ENCODE results near the gene HCRTR1.

HCRTR1 gene

DNA sequence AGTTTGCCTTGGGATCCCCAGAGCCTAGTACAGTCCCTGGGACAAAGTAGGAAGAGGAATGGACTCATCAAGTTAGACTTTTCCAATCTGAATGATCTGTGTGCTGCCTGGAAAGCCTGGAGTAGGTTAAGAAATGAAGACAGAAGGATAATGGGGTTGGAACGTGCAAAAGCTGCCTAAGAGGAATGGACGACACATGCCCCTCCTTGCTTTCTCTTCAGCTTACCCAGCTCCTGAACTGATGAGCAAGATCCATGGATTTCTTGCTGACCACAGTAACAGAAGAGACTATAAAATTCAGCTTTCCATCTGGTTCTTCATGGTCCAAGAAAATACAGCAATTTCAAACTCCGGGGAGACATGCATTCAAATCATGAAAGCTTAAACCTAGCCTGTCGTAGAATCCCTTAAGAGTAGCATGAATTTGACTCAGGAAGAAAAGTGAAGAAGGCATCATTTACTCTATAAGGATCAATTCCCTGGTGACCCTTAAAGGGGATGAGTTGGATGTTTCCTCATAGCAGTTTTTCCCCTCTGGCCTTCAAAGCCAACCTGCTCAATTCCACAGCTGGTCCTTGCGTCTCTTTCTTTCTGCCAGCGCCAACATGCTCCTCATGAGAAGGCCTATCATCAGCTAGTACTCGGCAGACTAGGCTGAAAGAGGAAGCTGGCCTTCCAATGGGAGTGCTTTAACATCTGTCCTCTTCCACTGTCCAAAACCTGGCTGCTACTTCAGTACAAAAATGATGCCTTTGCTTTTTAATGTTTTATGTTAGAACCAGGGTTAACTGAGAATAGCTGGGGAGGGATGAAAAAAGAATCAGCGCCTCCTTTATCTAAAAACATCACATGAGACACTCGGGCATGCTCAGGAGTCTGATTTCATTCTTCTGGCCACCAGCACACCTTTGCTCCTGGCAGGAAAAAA, 32.9 kb downstream of the HCRTR1 start:
- no peak for DNase-seq (ENCODE audit: low spot score)

DNA sequence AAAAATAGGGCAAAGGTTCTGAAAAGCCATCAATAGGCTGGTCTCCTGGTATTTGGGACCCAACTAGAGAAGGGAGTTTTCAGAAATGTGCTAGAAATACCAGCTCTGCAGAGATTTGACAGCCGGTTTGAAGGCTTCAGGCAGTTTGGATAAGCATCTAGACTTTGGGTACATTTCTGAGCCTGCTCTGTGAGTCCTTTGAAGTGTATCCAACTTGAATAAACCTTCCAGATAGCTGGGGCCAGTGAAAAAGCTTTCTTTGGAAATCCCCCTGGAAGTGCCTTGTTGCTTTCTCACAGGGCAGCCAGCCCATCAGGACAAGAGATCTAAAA, 33.6 kb downstream of the HCRTR1 start:
- DNase-seq (ENCODE audit: low spot score): no peak

DNA sequence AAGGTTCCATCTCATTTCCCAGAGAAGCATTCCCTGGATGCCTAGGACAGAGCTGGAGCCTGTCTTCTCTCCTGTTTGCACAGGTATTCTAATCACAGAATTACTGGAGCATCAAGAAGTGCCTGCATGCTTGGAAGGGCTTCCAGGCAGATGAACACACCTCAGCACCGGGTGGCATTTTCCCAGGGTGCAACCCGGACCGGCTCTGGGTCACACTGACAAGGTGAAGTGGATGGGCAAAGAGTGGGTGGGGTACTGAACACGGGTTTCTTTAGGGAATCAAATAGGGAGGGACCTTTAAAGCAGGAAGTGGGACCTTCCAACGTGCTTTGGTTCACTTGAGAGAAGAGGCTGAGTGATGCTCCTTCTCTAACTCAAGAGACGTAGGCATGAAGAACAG, 34.3 kb downstream of the HCRTR1 start:
- DNase-seq (ENCODE audit: low spot score): no peak

DNA sequence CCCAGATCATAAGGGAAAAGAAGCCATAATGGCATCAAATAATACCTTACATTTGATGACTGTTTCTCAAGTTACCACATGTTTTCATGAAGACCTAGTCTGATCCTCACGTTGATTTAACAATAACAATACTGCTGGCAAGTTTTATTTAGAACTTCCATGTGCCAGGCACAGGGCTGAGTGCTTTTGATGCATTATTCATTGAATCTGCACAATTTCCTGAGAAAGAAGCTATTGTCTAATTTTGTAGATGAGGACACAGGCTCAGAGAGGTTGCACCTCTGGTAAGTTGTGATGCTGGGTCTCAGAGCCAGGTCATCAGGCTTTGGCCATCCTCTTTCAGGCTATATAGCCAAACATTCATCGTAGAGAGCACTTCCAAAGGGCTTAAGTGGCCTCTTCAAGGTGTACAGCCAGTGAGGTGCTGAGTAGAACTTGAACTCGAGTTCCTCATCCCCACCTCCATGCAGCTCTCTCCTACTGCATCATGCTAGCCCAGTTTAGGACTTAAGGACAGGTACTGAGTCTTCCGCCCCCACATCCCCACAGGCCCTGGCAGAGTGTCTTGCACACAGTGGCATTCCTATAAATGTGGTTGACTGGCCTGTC, 35.5 kb downstream of the HCRTR1 start:
- DNase-seq (ENCODE audit: low spot score): no peak

DNA sequence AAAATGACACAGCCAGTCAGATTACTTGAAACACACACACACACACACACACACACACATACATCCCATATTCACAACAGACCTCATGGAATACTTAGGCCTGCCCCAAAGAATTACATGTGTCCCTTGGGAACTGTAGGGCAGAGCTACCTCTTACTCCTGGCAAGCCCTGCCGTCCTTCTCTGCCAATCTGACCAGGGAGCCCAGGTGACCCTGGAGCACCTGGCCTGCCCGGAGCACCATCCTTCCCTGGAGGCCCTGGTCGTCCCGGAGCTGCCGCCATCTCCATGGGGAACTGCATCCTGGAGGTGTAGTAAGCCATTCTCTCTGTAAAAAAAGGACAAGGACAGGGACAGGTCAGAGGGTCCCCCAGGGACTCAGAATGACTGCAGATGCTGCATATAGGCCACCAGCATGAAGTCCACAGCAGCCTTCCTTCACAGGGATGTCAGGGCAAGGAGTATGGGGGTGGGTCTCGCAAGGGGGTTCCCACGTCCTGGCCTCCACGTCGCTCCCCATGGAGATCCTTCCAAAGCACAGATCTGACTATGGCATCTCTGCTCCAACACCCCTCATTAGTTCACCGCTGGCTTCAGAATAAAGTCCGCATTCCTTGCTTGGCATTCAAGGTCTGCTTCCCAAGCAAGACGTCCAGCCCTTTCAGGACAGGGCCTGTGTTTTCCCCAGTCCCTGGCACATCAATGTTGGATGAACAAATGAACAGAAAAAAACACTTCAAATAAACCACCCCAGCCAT, 36.4 kb downstream of the HCRTR1 start:
- no peak for DNase-seq (ENCODE audit: low spot score)

DNA sequence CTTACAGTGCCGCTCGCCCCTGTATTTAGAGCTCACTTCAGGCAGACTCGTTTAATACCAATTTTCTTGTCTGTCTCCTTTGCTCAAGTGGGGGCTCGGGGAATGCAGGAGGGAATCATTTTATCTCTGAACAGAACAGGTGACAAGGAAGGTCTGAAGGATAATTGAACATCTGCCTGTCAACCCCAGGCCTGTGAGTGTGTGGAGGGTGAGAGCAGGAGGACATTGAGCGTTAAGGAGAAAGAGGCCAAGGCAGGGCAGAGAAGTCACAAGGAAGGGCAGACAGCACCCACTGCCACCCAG, 36.9 kb downstream of the HCRTR1 start:
- no peak for DNase-seq (ENCODE audit: low spot score)

DNA sequence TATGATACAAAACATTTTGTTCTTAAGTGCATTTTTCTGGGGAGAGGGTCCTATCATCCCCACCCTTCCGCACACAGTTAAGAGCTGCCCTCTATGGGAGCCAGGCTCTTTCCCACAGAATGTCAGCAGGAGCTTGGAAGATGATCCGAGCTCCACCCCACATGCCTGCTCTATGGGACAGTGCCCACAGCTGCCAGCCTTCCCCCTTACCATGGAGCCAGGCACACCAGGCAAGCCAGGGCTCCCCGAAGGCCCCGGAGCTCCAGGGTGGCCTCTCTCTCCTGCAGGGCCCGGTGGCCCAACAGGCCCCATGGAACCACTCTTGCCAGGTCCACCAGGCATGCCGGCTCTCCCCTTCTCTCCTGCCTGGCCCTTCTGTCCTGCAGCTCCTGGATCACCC, 37.6 kb downstream of the HCRTR1 start:
- no peak for DNase-seq (ENCODE audit: low spot score)

DNA sequence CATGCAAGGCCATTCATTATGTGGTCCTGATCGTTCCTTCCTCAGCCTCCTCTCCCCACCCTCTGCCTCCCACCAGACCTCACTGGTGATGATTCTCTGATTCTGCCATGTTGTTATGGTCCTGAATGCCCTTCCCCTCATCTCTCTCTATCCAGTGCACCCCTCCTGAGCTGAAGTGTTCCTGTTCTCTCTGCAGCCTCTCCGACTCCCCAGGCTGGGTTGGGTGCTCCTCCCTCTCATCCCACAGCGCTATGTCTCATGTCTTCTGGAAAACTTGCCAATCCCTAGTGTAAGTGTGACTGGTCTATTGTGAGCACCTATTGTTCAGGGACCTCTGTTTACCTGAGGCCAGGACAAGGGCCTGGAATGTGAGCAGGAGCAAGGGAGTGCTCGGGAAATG, 38.3 kb downstream of the HCRTR1 start:
- DNase-seq (ENCODE audit: low spot score): no peak

DNA sequence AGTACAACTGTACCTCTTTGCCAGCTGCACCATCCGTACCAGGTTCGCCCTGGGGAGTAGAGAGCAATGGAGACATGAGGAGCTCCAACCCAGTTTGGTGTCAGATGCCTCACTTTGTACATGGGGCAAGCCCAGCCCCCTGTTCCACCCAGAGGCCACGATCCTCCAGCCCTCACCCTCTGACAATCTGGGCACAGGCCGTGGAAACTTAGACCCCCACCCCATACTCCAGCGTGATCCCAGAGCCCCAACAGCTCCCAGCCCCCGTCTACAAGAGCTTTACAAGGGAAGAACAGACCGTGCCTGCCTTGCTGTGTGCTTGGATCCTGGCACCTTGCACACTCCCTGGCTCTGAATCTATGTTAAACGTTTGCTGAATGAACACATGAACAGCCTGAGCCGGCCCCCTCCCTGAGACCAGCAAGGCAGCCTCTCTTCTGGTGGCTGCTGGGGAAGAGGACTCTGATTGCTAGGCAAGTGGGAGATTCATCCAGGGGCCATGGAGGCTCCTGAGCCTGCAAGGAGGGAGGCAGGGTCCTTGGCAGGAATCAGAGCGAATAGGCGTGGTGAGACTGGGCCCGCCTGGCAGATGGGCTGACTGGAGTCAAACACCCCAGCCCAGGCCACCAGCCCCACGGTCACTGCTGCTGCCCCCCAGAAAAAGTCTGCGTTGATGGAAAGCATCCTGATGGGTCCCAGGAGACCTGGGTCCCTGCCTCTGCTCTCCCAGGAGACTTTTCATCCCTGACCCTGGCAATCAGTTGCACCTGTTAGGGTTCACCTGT, 39.7 kb downstream of the HCRTR1 start:
- no peak for DNase-seq (ENCODE audit: low spot score)

DNA sequence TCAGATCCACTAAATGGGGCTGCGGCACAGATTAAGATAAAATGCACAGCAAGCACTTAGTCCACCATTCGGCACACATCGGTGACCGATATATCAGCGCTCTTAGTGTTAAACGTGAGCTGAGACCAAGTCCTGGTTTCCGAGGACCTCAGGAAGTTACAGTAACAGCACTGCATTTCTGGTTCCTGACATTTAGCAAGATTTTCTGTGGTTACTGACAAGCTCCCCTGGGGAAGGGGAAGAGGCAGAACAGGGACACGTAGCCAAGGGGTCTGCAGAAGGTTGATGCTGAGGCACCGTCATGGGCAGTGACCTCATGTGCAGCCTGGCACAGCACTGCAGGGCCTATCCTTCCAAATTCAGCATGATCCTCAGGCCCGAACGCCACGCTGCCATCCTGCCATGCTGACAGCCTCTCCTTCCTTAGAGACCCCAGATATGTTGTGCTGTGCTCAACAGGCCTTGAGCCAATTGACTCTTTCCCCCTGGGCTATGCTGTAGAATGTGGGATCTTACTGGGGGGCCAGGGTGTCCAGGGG, 40.6 kb downstream of the HCRTR1 start:
- DNase-seq (ENCODE audit: low spot score): no peak

DNA sequence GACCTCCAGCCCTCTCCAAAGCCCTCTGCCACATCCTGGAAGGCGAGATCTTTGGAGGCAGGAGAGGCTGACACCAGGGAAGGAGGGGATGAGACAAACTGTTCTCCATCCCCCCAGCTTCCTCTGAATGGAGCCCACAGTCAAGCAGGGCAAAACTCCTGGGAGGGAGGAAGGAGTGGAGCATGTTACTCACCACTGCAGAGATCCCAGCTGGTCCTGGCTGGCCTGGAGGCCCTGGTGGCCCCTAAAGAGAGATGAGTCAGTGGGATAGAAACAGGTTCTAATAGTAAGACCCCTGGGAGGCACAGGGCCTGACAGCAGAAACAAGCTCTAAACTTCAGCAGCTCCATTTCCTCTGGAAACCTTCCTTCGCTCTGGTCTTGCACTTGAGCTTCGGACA, 41.2 kb downstream of the HCRTR1 start:
- DNase-seq (ENCODE audit: low spot score): no peak

DNA sequence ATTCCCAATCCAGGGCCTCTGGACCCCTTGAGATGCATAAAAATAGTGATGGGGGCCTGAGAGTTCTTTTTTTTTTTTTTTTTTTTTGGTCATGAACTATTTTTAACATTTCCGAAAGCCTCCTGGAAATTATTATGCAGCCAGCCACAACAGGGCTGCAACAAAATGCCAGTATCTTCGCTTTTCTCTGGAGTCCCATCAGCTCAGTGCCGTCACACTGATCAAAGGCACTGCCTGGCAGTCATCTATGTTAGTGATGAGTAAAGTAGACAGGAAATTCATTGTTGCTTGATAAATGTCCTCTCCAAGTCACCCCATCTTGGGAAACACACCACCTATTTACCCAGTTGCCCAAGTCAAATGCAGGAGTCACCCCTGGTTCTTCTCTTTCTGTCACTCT, 42.4 kb downstream of the HCRTR1 start:
- no peak for DNase-seq (ENCODE audit: low spot score)

DNA sequence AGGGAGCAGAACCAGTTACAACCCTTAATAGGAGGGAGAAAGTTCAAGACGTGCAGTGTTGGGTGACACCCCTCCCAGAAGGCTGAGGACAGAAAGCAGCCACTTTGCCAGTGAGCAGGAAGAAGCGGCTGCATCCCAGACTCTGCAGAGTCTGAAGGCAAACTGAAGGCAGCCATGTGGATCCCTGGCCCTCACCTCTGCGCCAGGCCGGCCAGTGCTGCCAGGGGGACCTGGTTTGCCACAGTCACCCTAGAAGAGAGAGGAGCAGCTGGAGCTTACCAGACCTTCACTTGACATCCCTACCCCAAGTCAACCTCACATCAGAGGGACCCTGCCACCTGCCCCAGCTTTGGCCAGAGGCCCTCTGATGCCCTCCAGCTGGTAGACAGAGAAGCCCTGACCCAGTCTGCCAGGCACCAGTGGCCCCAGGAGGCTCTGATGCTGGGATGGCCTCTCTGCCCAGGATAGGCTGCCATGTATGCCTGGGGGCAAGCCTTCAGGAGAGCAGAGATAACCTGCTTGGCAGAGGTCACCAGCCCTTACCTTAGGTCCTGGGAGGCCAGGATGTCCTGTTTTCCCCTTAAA, 43.5 kb downstream of the HCRTR1 start:
- no peak for DNase-seq (ENCODE audit: low spot score)

DNA sequence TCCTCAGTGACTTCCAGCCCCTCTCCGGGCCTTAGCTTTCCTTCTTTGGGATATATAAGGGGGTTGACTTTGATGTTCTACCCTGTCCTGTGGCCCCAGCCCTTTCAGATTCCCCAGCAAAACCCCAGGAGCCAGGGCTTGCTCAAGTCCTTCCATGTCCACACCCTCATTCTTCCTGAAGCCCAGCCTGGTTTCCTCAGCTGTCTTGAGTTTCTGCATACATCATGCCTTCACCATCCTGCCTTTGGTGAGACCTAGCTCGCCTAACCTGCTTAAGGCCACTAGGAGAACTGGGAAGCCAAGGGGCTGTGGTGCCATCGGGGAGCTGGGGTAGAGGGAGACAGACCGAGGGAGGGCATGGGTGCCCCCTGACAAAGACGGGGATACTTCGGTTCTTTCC, 44.4 kb downstream of the HCRTR1 start:
- no peak for DNase-seq (ENCODE audit: low spot score)

DNA sequence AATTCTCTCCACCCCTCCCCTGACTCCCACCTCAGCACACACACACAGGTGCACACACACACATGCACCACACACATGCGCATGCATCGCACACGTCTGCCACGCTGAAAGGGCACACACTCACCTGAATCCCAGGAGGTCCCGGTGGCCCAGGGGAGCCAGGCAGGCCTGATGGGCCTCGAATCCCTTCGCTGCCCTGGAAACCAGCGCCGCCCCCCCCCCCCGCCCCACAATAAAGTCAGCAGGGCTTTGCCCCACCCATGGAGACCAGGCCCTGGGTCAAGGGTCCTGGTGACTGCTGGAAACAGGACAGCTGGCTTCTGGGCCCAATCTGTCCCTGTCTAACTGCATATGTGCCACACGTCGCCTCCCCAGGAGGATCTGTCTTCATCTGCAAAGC, 45.0 kb downstream of the HCRTR1 start:
- no peak for DNase-seq (ENCODE audit: low spot score)

DNA sequence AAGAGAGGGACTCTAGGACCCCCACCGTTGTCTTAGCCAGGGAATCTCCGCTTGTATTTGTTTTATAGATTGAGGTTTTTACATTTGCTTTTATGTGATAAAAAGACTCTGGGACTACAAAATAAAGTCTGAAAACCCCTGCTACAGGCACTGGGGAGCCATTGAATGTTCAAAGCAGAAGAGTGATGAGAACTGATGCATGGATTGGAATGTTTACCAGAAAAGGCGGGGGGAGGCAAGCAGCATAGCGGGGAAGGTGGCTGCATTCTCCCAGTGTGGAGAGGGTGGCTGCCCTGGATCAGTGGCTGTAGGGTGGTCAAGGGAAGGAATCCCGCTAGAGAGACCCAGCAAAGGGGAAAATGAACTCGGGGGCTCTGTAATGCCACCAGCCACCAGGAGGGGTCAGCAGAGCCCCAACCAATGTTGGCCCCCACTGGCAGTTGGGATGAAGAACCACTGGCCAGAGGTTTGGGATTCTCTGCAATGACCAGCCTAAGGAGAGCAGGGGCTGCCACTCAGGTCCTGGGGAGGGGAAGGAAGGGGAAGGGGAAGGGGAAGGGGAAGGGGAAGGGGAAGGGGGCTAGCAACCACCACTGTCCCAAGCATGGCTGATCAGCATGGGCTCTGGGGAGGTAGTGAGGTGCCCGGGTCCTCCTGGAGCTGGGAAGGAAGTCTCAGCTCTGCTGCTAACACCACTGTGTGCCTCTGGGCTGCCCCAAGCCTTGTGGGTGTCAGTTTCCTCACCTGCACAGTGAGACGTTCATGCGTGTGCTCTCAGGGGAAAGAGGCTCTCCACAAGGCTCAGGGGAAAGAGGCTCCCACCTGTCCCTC, 46.3 kb downstream of the HCRTR1 start:
- peak; percentile 54 for DNase-seq (ENCODE audit: low spot score)

DNA sequence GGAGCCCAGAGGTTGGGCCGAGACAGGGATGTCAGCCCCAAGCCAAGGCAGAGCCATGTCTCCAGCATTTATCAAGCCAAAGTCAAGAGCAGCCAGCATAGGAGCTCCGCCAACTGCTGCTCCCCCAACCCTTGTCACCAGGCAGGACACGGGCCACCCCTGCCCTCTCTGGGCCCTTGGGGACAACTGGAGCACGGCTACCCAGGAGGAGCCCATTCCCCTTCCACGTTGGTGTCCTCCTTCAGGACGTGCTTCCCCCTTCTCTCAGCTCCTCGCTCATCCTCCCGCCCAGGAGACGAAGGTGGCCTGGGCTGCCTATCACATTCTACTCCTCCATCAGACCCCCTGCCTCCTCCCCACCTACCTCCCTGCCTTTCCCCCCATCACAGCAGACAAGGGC, 47.0 kb downstream of the HCRTR1 start:
- DNase-seq (ENCODE audit: low spot score): no peak

DNA sequence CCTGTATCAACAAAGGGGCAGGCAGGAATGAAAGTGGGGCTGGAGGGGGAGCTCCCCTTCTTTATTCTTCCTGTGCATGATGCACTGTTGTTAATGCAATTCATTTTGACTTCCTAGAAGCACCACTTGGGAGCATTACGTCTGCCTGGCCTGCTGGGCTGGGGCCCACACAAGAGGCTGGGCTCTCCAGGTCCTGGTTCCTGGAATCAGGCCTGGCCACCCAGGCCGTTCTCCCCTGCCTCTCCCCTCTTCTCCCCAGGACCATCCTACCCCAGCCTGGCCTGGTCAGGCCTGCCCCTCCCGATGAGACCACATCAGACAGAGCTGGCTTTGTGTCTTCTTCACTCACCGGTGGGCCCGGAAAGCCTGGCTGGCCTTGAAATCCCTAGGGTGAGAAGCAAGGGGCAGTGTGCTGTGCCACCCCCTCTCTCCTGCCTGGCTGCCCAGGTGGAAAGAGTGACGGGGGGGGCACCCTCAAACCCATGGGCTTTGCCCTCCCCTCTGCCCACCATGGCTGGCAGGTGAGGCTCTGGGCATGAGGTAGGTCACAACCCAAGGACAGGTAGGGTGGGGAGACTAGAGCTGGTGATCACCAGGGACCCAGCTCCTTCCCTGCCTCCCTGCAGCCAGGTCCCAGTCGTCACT, 47.9 kb downstream of the HCRTR1 start:
- DNase-seq (ENCODE audit: low spot score): no peak

DNA sequence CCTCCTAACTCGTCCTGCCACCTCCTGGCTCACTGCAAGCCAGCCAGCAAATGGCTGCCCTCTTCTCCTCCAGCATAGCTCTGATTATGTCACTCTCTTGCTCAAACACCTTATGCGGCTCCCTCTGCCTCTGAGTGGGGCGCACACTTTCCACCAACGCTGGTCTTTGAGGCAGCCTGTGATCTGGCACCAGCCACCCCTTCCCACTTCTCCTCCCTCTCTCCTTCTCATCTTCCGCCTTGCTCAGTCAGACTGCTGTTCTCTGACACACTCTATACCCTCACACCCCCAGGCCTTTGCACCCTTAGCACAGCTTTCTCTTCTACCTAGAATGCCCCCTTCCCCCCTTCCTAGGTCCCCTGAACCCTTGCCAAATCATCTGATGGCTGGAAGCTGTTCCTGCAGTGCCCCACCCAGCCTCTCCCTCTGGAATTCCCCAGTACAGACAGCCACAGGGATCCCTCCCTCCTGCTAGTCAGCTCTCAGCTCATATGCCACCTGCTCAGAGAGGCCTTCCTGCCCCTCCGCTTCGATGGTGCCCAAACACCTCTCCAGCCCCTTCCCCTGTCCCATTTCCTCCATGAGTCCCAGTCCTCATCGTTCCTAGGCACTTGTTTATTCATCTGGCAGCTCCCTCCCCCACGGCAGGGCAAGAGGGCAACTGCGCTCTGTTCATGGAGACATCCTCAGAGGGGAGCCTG, 48.9 kb downstream of the HCRTR1 start:
- DNase-seq (ENCODE audit: low spot score): no peak
